ENCODE results near the gene ADGRD2.

Gene ADGRD2

DNA sequence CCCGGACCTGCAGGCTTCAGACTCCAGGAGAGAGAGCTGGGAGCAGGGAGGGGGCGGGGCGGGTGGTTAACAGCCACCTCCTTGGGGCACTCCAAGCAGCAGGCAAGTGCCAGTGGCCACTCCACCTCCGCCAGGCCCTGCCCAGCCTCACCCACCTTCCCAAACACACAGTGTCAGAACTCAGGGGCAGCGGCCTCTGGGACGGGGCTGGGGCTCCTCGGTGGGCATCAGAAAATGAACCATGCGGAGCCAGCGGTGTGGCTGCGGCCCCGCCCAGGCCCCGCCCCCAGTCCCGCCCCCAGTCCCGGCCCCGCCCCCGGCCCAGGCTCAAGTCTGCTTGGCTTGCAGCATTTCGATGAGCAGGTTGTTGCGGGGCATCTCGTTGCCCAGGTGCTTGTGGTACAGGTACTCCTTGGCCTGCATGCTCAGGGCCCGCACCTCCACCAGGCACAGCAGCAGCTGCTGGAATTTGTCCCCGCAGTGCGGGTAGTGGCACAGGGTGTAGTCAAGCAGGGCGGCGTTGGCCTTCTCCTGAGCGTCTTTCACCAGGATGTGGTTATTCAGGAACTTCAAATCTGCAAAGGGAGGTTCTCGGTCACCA, 32.3 kb downstream of the ADGRD2 start:
- DNase-seq, result no peak

DNA sequence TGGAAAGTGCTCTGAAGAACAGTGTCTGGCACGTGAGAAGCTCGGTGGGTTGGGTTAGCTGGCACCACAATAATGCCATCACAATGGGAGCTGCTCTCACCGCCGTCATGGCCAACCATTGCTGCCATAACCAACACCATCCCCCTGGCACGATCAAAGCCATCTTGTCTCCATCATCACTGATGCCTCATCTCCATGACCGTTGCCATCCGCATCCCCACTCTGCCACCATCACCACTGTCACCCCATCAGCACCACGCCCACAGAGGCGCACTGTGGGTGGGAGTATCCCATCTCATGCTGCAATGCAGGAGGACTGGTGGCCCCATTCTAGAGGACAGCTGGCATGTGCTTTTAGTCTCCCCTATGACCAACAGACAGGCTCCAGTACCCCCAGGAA, 33.2 kb downstream of the ADGRD2 start:
- DNase-seq, result no peak

DNA sequence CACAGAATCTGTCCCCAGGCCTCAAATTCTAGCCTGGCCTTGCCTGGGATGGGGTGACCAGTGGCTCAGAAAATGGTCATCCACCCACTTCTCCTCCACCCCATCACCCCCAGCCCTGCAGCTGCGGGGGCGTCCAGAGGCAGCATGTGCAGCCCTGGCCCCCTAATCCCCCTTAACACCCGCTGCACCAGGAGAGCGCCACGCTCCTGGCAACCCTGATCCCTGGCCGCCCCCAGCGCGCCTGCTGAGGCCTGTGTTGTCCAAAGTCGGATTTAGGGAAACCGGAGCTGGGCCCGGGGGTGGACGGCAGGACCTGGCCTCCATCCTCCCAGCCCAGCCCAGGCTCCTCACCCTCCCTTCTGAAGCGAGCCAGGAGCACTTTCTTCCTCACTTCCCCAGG, 35.0 kb downstream of the ADGRD2 start:
- no peak for DNase-seq

DNA sequence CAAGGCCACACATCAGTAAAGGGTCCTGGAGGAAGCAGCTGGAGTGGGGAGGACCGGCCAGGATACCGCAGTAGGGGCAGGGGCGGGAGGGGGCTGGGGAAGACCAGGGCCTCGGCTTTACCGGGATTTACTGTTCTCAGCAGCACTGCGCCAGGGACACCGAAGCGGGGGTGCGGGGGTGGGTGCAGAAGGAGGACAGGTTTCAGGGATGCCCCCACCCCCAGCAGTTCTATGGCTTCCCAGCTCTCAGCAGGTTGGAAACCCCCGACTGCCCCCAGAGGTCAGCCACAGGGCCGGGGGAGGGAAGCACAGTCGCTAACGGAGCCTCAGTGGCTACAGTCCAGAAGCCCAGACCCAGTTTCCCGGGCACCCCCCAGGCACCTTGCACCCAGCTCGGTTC, 35.7 kb downstream of the ADGRD2 start:
- no peak for DNase-seq

DNA sequence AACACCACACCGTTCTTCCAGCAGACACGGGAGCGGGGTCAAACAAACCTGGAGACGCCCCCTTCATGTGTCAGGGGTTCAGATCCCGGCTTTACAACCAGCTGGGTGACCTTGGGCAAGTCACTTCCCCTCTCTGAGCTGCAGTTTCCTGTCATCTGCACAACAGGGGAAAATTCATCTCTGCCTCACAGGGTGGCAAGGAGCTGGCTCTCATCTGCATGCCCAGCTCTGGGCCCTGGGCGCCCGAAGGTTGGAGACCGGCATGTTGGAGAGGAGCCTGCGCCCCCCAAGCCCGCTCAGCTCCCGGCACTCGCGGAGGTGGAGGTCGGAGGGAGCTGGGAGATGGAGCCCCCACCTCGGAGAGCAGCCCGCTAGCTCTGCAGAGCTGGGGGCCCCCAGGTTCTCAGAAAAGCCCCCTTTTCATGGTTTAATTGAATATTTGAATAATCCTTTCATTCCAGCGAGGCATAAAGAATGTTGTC, 36.6 kb downstream of the ADGRD2 start:
- DNase-seq, result no peak

DNA sequence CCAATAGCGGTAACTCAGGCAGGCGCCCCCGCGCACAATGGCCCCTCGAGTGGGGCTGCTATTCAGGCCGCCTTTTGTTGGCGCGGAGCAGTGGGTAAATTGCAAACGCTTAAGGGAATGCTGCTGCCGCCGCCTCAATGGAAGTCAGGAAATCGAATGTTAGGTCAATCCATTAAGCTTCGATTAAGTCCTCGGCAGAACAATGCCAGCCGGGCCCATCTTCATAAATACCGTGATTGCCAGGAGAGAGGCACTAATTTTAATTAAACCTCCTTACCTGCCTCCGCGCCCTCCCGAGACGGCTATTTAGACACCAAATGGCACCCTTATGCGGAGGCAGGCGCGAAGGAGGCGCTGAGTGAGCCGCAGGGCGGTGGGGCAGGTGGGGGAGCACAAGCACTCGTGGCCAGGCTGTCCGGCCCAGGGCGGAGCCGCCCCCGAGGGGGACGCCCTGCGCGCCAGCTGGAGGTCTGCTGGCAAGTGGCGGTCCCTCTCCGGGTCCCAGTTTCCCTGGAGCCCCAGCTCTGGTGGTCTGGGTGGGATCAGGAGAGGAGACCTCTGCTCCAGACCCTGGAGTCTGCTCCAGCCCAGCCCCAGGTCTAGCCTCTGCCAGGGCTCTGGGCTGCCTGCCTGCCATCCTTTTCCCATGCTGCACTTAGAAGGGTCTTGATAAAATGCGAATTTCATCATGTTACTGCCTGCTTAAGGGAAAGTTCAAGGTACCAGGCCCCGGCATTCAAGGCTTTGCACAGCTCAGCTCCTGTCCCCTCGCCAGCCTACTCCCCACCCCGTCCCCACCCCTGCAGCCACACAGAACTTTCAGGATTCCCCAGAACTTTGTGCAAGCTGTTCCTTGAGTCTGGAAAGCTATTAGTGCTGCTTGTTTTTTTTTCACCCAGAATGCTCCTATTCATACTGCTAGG, 37.3 kb downstream of the ADGRD2 start:
- no peak for DNase-seq

DNA sequence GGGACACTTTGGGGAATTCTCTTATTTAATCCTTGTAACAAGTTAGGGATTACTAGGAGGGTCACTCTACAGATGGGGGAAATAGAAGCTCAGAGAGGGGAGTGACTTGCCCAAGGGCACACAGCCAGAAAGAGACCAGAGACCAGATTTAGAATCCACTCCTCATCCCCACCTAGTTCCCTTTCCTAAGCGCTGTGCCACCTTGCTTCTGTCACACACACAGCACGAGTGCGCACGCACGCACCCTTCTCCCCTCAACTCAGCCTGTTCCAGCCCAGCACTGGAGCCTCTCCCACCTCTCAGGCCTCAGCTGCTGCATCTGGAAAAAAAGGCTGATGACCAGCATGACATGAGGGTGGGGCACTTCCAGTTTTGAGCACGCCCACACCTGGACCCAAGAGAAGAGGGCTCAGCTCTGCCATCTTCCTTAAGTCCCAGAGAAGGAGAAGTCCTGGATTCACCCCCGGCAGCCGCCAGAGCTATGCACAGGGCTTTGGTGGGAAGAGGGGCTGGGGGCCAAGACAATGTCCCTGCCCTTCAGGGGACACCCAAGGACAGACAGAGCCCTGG, 38.5 kb downstream of the ADGRD2 start:
- no peak for DNase-seq

DNA sequence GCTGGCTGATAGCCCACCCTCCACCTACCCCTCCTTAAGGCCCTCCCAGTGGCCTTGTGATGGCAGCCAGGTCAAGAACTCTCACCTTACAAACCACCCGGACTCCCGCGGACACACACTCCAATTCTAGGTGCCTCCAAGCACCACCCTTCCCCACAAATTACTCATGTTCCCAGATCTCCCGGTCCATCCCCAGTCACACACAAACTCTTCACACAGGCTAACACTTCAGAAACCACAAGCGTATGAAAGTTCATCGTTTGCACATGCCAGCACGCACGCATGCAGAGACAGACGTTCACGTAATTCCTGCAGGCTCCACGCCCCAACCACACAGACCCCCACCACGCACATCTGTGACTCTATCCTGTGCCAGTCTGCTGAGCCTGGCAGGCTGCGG, 39.0 kb downstream of the ADGRD2 start:
- no peak for DNase-seq

DNA sequence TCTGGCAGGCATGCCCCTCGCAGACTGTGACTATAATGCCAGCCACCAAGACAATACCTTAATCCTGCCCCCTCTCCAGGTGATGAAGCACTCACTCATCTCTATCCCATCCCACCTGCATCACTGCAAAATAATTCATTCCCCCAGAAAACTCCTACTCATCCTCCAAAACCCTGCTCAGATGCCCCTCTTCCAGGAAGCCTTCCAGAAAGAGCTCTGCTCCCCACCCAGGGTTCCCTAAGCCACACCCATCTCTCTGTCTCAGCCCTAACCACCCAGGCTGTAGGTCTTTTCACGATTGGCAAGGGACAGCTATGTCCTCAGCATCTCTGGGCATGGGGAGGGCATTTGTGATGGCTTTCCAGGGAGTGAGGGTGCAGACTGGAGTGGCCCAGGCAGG, 39.8 kb downstream of the ADGRD2 start:
- DNase-seq, result no peak

DNA sequence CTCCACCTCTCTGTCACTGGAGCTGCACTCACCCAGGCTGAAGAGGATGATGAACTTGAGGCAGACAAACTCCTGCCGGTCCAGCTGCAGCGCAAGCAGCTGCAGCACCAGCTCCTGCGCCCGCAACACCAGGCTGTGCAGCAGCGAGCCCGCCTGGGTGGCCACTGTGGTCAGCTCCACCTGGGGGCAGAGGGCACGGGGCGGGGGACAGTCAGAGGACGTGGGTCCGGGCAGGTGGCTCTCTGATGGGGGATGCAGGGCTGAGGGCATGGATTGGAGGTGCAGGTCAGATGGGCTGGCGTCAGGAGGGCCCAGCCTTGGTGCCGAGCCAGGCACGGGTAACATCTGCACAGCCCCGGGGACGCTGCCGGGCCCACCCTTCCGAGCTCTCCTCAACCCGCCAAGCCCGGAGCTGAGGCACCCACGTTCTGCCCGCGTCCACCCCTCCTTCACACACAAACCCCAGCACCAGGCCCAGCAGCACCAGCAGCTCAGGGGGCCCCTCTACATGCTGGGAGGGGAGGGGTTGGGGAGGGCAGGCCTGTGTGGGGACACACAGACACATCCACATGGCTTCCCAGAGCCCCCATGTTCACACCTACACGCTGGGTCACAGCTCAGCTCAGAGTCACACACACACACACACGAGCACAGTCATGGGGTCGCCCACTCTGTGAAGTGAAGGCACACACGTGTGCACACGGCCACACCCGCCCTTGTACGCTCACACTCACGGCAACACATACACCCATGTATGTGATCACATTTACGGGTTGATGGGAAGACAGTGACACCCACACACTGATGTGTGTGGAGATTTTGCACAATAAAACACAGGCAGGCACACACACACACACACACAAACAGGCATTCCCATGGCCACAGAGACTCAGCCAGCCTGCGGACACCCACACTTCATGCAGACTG, 41.1 kb downstream of the ADGRD2 start:
- DNase-seq, result no peak

DNA sequence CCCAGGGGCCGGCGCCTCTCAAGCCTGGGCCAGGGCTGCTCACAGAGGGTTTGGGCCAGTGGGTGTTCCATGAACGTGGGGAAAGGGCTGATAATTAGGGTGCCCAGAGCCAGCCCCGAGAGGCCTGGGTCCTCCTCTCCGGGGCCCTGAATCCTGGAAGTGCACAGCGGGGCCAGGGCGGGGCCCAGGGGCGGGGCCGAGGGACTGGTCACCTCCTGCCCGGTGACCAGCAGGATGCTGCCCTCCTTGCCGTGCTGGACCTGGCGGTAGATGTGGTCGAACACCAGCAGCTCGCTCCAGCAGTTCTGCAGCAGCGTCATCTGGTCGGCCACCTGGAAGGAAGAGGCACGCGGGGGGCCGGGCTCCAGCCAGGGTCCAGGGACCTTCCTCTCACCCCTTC, 42.6 kb downstream of the ADGRD2 start:
- DNase-seq, result no peak

DNA sequence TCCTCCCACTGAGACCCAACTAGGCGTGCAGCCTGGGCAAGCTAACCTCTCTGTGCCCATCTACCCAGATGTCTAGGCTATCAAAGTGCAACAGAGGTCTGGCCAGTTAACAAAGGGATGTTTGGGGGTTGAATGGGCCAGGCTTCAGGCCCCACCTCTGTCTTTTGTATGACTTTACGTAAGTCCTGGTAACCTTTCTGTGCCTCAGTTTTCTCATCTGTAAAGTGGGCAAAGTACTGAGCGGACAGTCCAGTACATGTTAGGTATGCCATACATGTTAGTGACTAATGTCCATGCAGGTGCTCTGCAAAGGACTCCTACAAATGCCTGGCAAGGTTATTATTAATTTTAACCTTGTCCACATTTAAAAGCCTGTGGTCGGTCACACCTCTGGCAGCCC, 43.0 kb downstream of the ADGRD2 start:
- no peak for DNase-seq

DNA sequence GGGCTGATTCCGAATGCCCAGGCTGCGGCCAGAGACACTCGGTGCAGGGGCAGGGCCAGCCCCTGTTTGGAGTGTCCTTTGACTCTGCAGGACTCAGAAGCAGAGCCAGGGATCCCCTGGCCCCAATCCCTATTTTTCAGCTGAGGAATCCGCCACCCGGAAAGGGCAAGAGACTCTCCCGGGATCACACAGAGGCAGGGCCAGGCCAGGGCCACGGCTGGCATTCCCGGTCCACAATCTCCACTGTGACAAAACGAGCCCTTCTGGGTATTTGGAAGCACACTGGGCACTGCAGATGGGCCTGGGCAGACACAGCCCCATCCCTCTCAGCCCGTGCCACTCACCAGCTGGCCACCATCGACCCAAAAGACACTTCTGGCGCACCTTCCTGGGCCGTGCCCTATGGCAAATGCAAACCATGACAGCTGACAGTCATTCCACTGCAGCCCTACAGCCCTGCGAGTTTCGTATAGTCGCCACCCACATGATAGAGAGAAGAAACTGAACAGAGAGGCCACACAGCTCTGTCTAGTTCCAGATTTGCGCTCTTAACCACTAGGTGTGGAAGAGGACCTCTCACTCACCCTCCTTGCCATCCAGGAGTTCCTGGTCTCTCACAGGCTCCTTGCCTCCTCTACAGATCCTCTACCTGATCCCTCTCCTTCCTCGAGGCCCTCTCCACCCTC, 43.7 kb downstream of the ADGRD2 start:
- DNase-seq, result no peak

DNA sequence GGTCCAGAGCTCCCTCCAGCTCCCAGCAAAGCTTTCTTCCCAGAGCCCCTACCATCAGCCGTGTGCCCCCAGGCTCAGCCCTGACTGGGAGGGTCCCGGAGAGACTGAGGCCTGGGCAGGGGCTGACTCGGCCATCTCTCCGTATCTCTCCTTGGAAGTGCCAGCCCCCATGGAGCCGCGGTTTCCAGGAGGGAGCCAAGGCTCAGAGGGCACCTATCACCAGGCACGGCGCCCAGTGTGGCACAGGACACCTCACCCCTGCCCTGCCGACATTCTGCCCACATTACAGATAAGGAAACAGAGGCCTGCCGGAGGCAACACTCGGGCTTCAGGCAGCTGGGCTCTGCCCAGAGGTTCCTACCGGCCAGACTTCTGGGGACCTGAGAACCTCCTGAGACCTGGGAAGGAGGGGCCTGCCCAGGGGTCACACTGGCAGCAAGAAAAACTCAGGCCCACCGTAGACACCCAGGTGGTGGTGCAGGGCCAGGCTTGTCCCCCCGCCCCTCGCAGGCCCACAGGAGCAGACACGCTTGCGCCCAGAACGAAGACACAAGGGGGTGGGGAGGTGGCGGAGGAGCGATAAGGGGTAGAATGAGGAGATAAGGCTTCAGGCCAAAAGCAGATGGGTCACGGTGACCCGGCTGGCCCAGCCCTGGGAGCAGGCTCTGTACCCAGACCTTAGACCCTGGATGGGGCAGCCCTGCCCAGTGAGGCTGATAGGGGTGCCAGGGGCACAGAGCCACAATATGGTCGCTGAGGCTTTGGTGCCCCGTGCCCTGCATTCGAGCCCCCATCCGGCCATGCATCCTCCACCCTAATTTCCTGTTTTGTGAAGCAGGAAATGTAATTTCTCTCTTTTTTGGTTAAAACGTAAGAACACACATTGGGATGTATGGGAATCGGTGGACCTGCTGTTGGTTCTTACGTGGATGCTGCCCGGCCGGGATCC, 45.1 kb downstream of the ADGRD2 start:
- no peak for DNase-seq

DNA sequence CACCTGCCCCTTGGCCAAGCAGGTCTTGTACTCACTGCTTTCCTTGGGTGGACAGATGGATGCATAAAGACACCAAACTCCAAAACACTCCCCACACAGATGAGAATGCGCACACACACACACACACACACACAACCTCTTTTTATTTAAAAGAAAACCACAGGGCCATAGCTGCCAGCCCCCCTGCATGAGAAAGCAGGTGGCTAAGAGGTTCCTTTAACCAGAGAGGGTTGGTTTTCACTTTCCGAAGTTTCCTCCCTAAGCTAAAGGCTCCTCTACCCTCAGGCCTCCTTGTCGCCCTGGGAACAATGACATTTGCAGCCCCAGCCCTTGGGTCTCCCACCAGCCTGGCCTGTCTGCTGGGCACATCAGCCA, 45.8 kb downstream of the ADGRD2 start:
- no peak for DNase-seq

DNA sequence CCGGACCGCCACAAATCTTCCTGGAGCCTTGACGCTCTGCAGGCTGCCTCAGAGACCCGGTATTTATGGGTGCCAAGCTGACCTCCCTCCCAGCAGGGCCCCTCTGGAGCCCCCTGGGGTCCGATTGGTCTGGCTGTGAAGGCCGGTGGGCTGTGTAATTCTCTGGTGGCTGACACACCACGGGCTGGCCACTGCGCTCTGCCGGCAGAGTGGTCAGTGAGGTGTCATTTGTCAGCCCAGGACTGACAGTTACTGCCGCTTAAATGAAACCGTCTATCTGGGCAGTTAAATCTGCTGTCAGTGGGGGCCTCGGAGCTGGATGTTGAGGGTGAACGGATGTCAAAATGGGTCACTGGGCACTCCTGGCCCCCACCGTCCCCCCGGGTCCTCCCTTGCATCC, 46.2 kb downstream of the ADGRD2 start:
- DNase-seq, result no peak

DNA sequence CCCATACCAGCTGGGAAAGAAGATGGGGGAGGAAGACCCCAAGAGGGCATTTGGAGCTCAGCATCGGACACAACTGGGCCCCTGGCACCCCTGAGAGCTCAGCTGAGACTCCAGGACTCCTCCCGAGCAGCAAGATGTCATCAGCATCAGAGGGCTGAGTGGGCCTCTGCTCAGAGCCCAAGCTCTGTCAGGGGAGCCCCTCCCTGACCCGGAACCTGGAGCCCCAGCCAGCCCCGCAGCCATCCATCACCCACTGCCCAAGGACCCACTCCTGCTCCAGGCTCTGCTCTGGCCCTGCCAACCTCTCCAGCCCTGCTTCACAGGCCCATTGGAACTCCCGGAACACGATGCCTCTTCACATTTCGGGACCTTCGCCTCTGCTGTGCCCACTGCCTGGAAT, 47.2 kb downstream of the ADGRD2 start:
- DNase-seq, result no peak

DNA sequence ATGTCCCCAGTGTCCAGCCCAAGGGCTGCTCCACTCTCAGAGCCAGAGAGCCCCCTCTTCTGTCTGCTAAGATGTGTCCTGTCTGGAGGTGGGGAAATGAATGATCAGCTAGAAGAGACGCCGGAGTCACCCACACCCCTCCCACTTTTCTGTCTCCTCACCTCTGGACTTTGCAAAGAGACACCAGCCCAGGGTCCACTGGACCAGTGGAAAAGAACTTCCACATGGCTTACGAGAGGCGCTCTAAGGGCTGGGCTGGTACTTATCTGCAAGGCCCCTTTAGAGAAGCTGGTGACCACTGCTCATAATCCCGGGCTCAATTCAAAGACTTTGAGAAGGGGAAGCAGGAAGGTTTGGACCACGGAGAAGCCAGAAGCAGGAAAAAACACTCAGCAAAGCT, 47.8 kb downstream of the ADGRD2 start:
- DNase-seq, result no peak

DNA sequence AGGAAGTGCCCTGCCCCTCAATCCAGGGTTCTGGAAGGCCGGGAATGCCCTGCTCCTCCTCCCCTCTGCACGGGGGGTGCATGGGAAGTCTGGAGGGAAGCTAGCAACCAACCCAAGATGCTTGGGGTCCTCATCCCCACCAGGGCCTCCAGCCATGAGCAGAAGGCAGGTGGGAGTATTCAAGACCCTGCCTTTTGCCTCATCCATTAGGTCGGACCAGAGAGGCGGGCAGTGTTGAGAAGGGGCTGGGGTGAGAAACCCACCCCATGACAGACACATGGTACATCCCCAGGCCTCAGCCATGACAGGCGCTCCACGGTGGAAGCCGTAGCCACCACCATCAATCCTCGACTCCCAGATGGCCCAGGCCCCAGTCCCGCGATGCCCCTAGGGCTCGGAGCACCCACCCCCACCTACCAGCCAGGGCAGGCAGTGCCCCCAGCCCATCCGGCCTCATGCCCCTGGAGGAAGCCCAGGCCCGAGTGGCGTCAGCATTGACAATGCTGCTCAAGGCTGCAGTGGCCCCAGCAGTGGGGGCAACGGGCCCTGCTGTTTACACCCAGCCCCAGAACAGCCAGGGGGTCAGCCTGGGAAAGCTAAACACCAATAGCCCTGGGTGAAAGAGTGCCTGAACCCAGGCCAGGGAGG, 48.4 kb downstream of the ADGRD2 start:
- DNase-seq, result no peak

DNA sequence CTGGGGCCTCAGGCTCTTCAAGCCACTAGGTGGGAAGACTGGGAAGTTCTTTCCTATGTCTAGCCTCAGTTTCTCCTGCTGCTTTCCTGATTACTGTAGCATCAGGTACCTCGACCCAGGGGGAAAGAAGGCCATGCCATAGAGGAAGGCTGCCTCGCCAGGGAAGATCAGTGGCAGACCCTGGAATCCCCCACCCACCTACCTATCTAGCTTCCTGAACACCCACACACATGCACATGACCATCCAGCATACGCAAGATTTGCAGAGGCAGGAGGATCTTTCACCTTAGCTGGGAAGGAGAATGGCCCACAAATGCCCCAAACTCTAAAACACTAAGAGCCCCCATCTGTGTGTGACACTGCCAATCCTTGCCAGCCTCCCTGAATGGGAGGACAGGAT, 49.0 kb downstream of the ADGRD2 start:
- DNase-seq, result no peak

Measured in SHP77 treated with DMSO at 0.1 percent for 48 hours (cell line).